H1 (cell line): ENCODE data around the gene GNAT1. TPM values are rescaled to one million over a fixed set of nuclear protein-coding genes. Genes with fewer than 3 reads are reported as not detected.

Experiments used
- CTCF ChIA-PET: fragments of 300-600 bp; sonication (Branson Sonifier 250); formaldehyde crosslinking; loops from one replicate; lab custom pipeline; 2021; ENCODE audit not compliant: partially characterized antibody; lab: Charles Lee
- POLR2A ChIA-PET: fragments of 300-600 bp; sonication (Branson Sonifier 250); formaldehyde crosslinking; loops from one replicate; lab custom pipeline; 2021; ENCODE audit warnings: inconsistent platforms; ENCODE audit not compliant: partially characterized antibody; lab: Charles Lee
- DNase-seq, 2 experiments: peaks; one replicate each; pipeline versions ENCODE4 v3.0.0 to v3.0.0-alpha.2; 2010 to 2022; ENCODE audit warnings: low spot score in 2 of 2, low read depth in 1 of 2, mixed read lengths in 1 of 2
- FAIRE-seq: peaks from 2 replicates; lab custom pipeline; 2011; peaks lifted over from hg19 to GRCh38; lab: Jason Lieb, UNC
- H2AFZ ChIP-seq: 2 replicates; pipeline ENCODE4 v1.8.1; 2012; ENCODE audit warnings: low read length, inconsistent platforms
- H2AK5ac ChIP-seq: 2 replicates; pipeline ENCODE4 v1.6.1; 2013; ENCODE audit warnings: low read depth, low read length
- H2BK120ac ChIP-seq: replicated peaks from 2 replicates; pipeline ENCODE3; 2013; ENCODE audit warnings: low read depth, low read length, inconsistent platforms
- H2BK12ac ChIP-seq: 2 replicates; pipeline ENCODE4 v1.6.1; 2013; ENCODE audit warnings: low read depth, low read length
- H2BK15ac ChIP-seq: 2 replicates; pipeline ENCODE4 v1.6.1; 2013; ENCODE audit warnings: low read length
- H2BK20ac ChIP-seq: 2 replicates; pipeline ENCODE4 v1.6.1; 2013; ENCODE audit warnings: low read length
- H2BK5ac ChIP-seq: 2 replicates; pipeline ENCODE4 v1.6.1; 2013; ENCODE audit warnings: low read depth, low read length
- H3K14ac ChIP-seq: 2 replicates; pipeline ENCODE4 v1.6.1; 2013; ENCODE audit warnings: inconsistent platforms; ENCODE audit not compliant: insufficient read length
- H3K18ac ChIP-seq: 2 replicates; pipeline ENCODE4 v1.6.1; 2013; ENCODE audit warnings: low read length; ENCODE audit errors: extremely low read depth
- H3K23ac ChIP-seq: 2 replicates; pipeline ENCODE4 v1.6.1; 2013; ENCODE audit warnings: inconsistent platforms; ENCODE audit not compliant: insufficient read length
- H3K23me2 ChIP-seq: 2 replicates; pipeline ENCODE4 v1.6.1; 2013; ENCODE audit warnings: low read depth, low read length
- H3K27ac ChIP-seq: 2 replicates; pipeline ENCODE4 v1.6.1; 2011; ENCODE audit warnings: low read depth, low read length, inconsistent platforms
- H3K27me3 ChIP-seq, 4 experiments: replicated peaks in 1 of 4; 1 replicate in 1 of 4; 2 replicates in 3 of 4; pipeline versions ENCODE4 v1.6.1 to v1.8.1; 2011 to 2013; ENCODE audit warnings: low read length in 3 of 4, mild to moderate bottlenecking in 3 of 4, inconsistent platforms in 2 of 4, mixed read lengths in 2 of 4, moderate library complexity in 1 of 4; ENCODE audit not compliant: control insufficient read depth in 3 of 4, insufficient read depth in 3 of 4; ENCODE audit errors: extremely low read depth in 1 of 4
- H3K36me3 ChIP-seq, 4 experiments: 2 replicates each; pipeline versions ENCODE4 v1.6.1 to v1.8.1; 2011 to 2013; ENCODE audit warnings: mild to moderate bottlenecking in 4 of 4, low read length in 3 of 4, moderate library complexity in 2 of 4, control low read depth in 1 of 4, inconsistent platforms in 1 of 4; ENCODE audit not compliant: insufficient read depth in 4 of 4, control insufficient read depth in 2 of 4
- H3K4ac ChIP-seq: replicated peaks from 2 replicates; pipeline ENCODE3; 2013; ENCODE audit warnings: low read length, low read depth, mixed read lengths, inconsistent platforms; ENCODE audit not compliant: insufficient read length
- H3K4me1 ChIP-seq, 4 experiments: replicated peaks in 1 of 4; 1 replicate in 1 of 4; 2 replicates in 3 of 4; pipeline versions ENCODE4 v1.6.1 to v1.8.1; 2011 to 2013; ENCODE audit warnings: low read length in 3 of 4, inconsistent platforms in 2 of 4, mixed read lengths in 1 of 4; ENCODE audit not compliant: insufficient read depth in 4 of 4, control insufficient read depth in 3 of 4
- H3K4me2 ChIP-seq, 2 experiments: 2 replicates each; pipeline versions ENCODE4 v1.6.1 to v1.8.1; 2011 to 2013; ENCODE audit warnings: low read depth in 2 of 2, low read length in 2 of 2, control low read depth in 1 of 2, inconsistent platforms in 1 of 2, mild to moderate bottlenecking in 1 of 2; ENCODE audit not compliant: insufficient read depth in 1 of 2
- H3K4me3 ChIP-seq, 4 experiments: fragments of 200-600, 300-600 bp in 1 of 4; sonication (generic), shearing (Covaris generic), sonication (Bioruptor Twin) in 1 of 4; 2 replicates each; pipeline versions ENCODE4 v1.5.1 to v1.8.1; 2011 to 2016; ENCODE audit warnings: low read length in 4 of 4, low read depth in 3 of 4, control low read depth in 2 of 4, inconsistent platforms in 2 of 4, mild to moderate bottlenecking in 2 of 4, mixed read lengths in 1 of 4, moderate library complexity in 1 of 4; ENCODE audit not compliant: insufficient read depth in 2 of 4; ENCODE audit errors: extremely low read depth in 1 of 4
- H3K56ac ChIP-seq: replicated peaks from 2 replicates; pipeline ENCODE3; 2013; ENCODE audit warnings: low read depth, mild to moderate bottlenecking, mixed read lengths, low read length, inconsistent platforms; ENCODE audit not compliant: insufficient read length
- H3K79me1 ChIP-seq: 2 replicates; pipeline ENCODE4 v1.6.1; 2013; ENCODE audit warnings: low read depth, low read length, control low read depth
- H3K79me2 ChIP-seq, 2 experiments: 2 replicates each; pipeline versions ENCODE4 v1.6.1 to v1.8.1; 2012 to 2013; ENCODE audit warnings: low read length in 2 of 2, mild to moderate bottlenecking in 2 of 2, inconsistent platforms in 1 of 2; ENCODE audit not compliant: insufficient read depth in 2 of 2, control insufficient read depth in 1 of 2
- H3K9ac ChIP-seq, 4 experiments: replicated peaks in 1 of 4; 1 replicate in 1 of 4; 2 replicates in 3 of 4; pipeline versions ENCODE4 v1.6.1 to v1.8.1; 2011 to 2013; ENCODE audit warnings: low read depth in 3 of 4, low read length in 3 of 4, control low read depth in 2 of 4, mild to moderate bottlenecking in 2 of 4, moderate library complexity in 2 of 4, inconsistent platforms in 1 of 4; ENCODE audit errors: extremely low read depth in 1 of 4
- H3K9me3 ChIP-seq, 2 experiments: 2 replicates each; pipeline versions ENCODE4 v1.6.1 to v1.8.1; 2012 to 2013; ENCODE audit warnings: mild to moderate bottlenecking in 2 of 2, moderate library complexity in 2 of 2, control low read depth in 1 of 2, inconsistent platforms in 1 of 2, low read depth in 1 of 2, low read length in 1 of 2, mixed read lengths in 1 of 2; ENCODE audit not compliant: insufficient read depth in 2 of 2
- H4K20me1 ChIP-seq, 2 experiments: replicated peaks in 1 of 2; 2 replicates each; pipeline versions ENCODE3 to v1.8.1; 2011 to 2013; ENCODE audit warnings: inconsistent platforms in 2 of 2, low read length in 2 of 2, mild to moderate bottlenecking in 1 of 2; ENCODE audit not compliant: insufficient read depth in 2 of 2, control insufficient read depth in 1 of 2
- H4K5ac ChIP-seq: 2 replicates; pipeline ENCODE4 v1.6.1; 2013; ENCODE audit warnings: low read length, low read depth, mixed read lengths, inconsistent platforms; ENCODE audit not compliant: insufficient read length
- H4K8ac ChIP-seq: 2 replicates; pipeline ENCODE4 v1.8.0; 2013; ENCODE audit warnings: mild to moderate bottlenecking, moderate library complexity, low read length, inconsistent platforms; ENCODE audit not compliant: insufficient read depth; ENCODE audit errors: extremely low read depth
- H4K91ac ChIP-seq: replicated peaks from 2 replicates; pipeline ENCODE3; 2013; ENCODE audit warnings: low read length, mixed read lengths, inconsistent platforms; ENCODE audit not compliant: insufficient read length
- GTF2F1 ChIP-seq: IDR thresholded peaks from 2 replicates; pipeline ENCODE4 v1.6.1; 2012; ENCODE audit warnings: low read depth, low read length, improper control_type of control experiment, borderline replicate concordance
- KDM1A ChIP-seq: fragments of 200-600, 300-600 bp; sonication (generic); IDR thresholded peaks from 2 replicates; pipeline ENCODE4 v1.7.1; 2016; ENCODE audit warnings: mild to moderate bottlenecking, low read length, borderline replicate concordance
- KDM4A ChIP-seq: IDR thresholded peaks from one replicate; pipeline ENCODE4 v1.7.1; 2012; ENCODE audit warnings: low read depth, mild to moderate bottlenecking, moderate library complexity, low read length, inconsistent platforms; ENCODE audit not compliant: severe bottlenecking
- RBBP5 ChIP-seq: IDR thresholded peaks from 2 replicates; pipeline ENCODE4 v1.7.1; 2012; ENCODE audit warnings: low read depth, mild to moderate bottlenecking, inconsistent platforms, low read length, moderate library complexity, borderline replicate concordance
- SP1 ChIP-seq: IDR thresholded peaks from 2 replicates; pipeline ENCODE4 v1.6.1; 2011; ENCODE audit warnings: low read depth, low read length
- WGBS, 2 experiments: shearing (Covaris generic) in 1 of 2; methylation state at CpG; one replicate each; pipeline versions ENCODE4 v1.1.6 to v1.1.7; 2013 to 2015; ENCODE audit warnings: low lambda C conversion rate in 2 of 2, mixed read lengths in 2 of 2, inconsistent platforms in 1 of 2, low coverage in 1 of 2, missing lambda C conversion rate in 1 of 2; ENCODE audit not compliant: insufficient replicate concordance in 2 of 2, insufficient coverage in 1 of 2, insufficient read length in 1 of 2; ENCODE audit errors: extremely low coverage in 1 of 2, missing lambda C conversion rate in 1 of 2; 5-methylcytosine and 5-hydroxymethylcytosine counted together
- polyA plus RNA-seq, 7 experiments: library from polyadenylated mRNA; depleted of rRNA in 3 of 7; stranded (reverse) in 5 of 7; unstranded in 2 of 7; fragments of >200 nt in 5 of 7; fragments of 200-250 nt in 2 of 7; gene quantifications; 1 replicate in 5 of 7; 2 replicates in 1 of 7; 4 replicates in 1 of 7; pipeline versions ENCODE4 v1.2.1 to v1.2.3, GENCODE V29; 2011 to 2013; ENCODE audit warnings: missing spikeins in 2 of 7, mixed read lengths in 2 of 7
- total RNA-seq: library from RNA; stranded (reverse); fragmentation: NEBNext Ultra II Directional; extraction: Animal tissue kit (Norgen Biotek cat#: 25700); gene quantifications from 2 replicates; pipeline ENCODE4 v1.2.1, GENCODE V29; 2021

Gene GNAT1
- total and polyA plus RNA-seq, 2 of the 8 experiments (the other 6 are each of a cell fraction or from before 2014, with no cell fraction given), result 0.08 TPM; not detected in 1

DNA sequence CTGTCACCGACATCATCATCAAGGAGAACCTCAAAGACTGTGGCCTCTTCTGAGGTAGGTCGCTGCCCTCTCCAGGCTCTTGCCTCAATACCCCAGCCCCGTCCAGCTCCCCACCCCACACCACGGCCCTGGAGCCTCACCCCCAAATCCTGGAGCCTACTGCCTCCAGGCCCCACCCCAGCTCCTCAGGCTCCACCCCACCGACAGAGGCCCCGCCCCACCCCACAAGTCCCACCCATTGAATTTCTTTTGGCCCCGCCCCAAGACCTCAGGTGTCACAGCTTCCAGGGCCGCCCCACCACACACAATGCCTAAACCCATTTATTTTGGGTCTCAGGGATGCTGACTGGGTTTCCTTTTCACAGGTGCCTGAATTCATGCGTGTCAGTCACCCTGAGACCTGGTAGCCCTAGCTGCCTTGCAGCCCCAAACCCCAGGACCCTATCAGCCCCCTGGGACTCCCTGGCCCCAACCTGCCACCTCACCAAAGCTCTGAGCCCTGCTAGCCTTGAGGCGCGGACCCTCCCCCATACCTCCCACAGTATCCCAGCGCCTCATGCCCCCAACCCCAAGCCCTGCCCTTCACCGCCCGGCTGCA lies 3.6 kb downstream of the GNAT1 start:
- peak overlapping the region; percentile 49 to 56 for H3K4me2 ChIP-seq
- POLR2A ChIA-PET, result interaction anchor here (1.0 to 11.9 kb wide), 14 partner anchors 10 to 73 kb away, joined by 3 to 128 read pairs (median 7); partner anchors contain the start of gene SLC38A3
- H3K27ac ChIP-seq, result no peak overlapping the region; the same call in 1 of the 2 replicates
- H2BK15ac ChIP-seq, result peak overlapping the region; percentile 46; the same call in 1 of the 2 replicates
- peak overlapping the region; percentile 17 for H4K91ac ChIP-seq
- peak overlapping the region; percentile 1; the same call in 1 of the 2 replicates for H2BK12ac ChIP-seq
- CTCF ChIA-PET, result interaction anchor here (0.7 to 19.7 kb wide), 19 partner anchors 20 to 378 kb away, joined by 3 to 1138 read pairs (median 11); partner anchors contain the start of genes GNAI2, HYAL2, SEMA3B and SLC38A3
- peaks cover 0 to 1% of the 10 kb centered on the region in 2 experiments for H4K20me1 ChIP-seq
- H2BK5ac ChIP-seq, result peak overlapping the region; percentile 54; the same call in 1 of the 2 replicates
- no peak overlapping the region; the same call in 1 of the 2 replicates for H4K8ac ChIP-seq
- TF ChIP-seq SP1 (no peak), KDM1A (0 out of 2 replicates have a peak, but pooled peaks have one; percentile 8), KDM4A (peak; percentile 15), GTF2F1 (no peak), RBBP5 (peak; percentile 14; the same call in 1 of the 2 replicates)
- TF ChIP-seq, all 59 proteins: peak for 3
- Histone ChIP-seq H4K5ac (no peak overlapping the region), H2BK120ac (no peak overlapping the region), H2AK5ac (no peak overlapping the region), H2BK20ac (no peak overlapping the region), H2AFZ (no peak overlapping the region; the same call in 1 of the 2 replicates), H3K79me1 (no peaks in the 10 kb centered on the region), H3K9me3 (no peaks in the 10 kb centered on the region), H3K9ac (no peak overlapping the region), H3K79me2 (no peaks in the 10 kb centered on the region), H3K4me1 (peaks cover 0 to 14% (median 7%) of the 10 kb centered on the region in 4 experiments; a peak in 5 of 7 replicates), H3K23ac (no peak overlapping the region), H3K27me3 (peaks cover 0 to 12% (median 4%) of the 10 kb centered on the region in 4 experiments; a peak in 3 of 7 replicates), H3K18ac (no peak overlapping the region), H3K23me2 (peaks cover 2% of the 10 kb centered on the region; the same call in 1 of the 2 replicates), H3K4me3 (peak overlapping the region in 1 of 4 experiments; percentile 36; a peak in 2 of 8 replicates), H3K36me3 (no peaks in the 10 kb centered on the region), H3K14ac (no peak overlapping the region), H3K4ac (no peak overlapping the region), H3K56ac (no peak overlapping the region)
- DNase-seq (peak in 1 of 2 experiments; percentile 82), FAIRE-seq (no peak)
- 73% methylated on average over 9 of the region's 14 CpGs; no CpG with 5 or more reads in 1 of the 2 experiments for WGBS, 2 experiments
